ENCODE data around the gene EPHB3.

The EPHB3 gene

DNA sequence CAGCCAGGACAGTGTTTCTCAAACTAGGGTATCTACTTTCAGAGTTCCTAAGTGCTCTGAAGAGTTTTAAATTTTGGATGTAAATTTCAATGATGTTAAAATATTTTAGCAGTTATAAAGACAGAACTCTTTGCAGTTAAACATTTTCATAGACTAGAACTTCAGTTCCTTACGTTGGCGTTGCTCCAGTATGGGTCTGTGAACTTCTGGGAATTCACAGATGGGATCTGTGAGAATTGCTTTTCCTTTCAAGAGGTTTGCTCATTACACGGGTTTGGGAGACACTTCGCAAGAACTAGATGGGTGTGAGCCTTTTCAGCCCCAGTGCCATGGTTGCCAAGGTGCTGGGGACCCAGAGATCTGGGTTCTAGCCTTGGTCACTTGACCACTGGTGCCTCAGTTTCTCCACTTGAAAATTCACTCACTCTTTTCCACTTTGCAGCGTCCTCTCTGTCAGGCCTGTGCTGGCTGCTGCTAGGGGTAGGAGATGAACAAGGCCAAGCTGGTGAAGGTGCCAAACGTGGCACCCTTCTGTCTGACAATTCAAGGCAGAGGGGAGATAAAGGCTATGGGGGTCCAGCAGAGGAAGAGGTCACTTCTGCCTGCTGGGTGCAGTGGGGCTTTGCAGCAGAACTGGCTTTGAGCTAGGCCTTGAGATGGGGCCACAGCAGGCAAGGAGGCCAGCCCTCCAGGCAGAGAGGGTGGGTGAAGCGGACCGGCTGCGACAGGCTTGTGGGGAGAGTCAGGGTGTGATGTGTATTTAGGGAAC, 48.1 kb downstream of the EPHB3 start:
- Histone ChIP-seq H3K36me3 (ENCODE audit: insufficient read depth, low read length) (no peaks in the 10 kb centered on the region), H3K9me3 (ENCODE audit: low read length) (no peaks in the 10 kb centered on the region), H3K27ac (ENCODE audit: low read depth, low read length, poor library complexity, severe bottlenecking) (no peak overlapping the region), H3K9me2 (ENCODE audit: low read depth, low read length) (no peaks in the 10 kb centered on the region), H3K4me3 (ENCODE audit: low read depth, low read length, poor library complexity, severe bottlenecking) (no peak overlapping the region), H2AFZ (ENCODE audit: low read length) (no peak overlapping the region), H3K79me2 (ENCODE audit: insufficient read depth, low read length) (no peaks in the 10 kb centered on the region), H3K4me1 (ENCODE audit: insufficient read depth, low read length, severe bottlenecking) (no peaks in the 10 kb centered on the region), H3K4me2 (ENCODE audit: low read length) (no peak overlapping the region), H3F3A (ENCODE audit: insufficient read depth, low read length) (no peaks in the 10 kb centered on the region), H3K9ac (ENCODE audit: low read length) (no peak overlapping the region), H4K20me1 (ENCODE audit: insufficient read depth, low read length) (no peaks in the 10 kb centered on the region), H3K27me3 (ENCODE audit: insufficient read depth, low read length) (0 out of 2 replicates have a peak, but pooled peaks cover 7% of the 10 kb centered on the region)
- no peak for TF ChIP-seq EZH2 (IDR thresholded peaks at IDR 0.05; ENCODE audit: borderline replicate concordance, low read length)
- TF ChIP-seq, protein P1, sequence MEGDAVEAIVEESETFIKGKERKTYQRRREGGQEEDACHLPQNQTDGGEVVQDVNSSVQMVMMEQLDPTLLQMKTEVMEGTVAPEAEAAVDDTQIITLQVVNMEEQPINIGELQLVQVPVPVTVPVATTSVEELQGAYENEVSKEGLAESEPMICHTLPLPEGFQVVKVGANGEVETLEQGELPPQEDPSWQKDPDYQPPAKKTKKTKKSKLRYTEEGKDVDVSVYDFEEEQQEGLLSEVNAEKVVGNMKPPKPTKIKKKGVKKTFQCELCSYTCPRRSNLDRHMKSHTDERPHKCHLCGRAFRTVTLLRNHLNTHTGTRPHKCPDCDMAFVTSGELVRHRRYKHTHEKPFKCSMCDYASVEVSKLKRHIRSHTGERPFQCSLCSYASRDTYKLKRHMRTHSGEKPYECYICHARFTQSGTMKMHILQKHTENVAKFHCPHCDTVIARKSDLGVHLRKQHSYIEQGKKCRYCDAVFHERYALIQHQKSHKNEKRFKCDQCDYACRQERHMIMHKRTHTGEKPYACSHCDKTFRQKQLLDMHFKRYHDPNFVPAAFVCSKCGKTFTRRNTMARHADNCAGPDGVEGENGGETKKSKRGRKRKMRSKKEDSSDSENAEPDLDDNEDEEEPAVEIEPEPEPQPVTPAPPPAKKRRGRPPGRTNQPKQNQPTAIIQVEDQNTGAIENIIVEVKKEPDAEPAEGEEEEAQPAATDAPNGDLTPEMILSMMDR (IDR thresholded peaks at IDR 0.05; ENCODE audit: low read length) = no peak

- no peak overlapping the region for H3K4me2 ChIP-seq (ENCODE audit: low read length)
- 0 out of 2 replicates have a peak, but pooled peaks cover under 1% of the 10 kb centered on the region for H3K27me3 ChIP-seq (ENCODE audit: insufficient read depth, low read length)
- TF ChIP-seq, protein P1 (IDR thresholded peaks at IDR 0.05; ENCODE audit: low read length) = no peak
- TF ChIP-seq EZH2 (IDR thresholded peaks at IDR 0.05; ENCODE audit: borderline replicate concordance, low read length) = no peak
Measured at GRCh38 chr3:184610245-184610871, 48.8 kb downstream of the EPHB3 start.

GRCh38 chr3:184611607-184612281, 50.2 kb downstream of the EPHB3 start:
- no peak for TF ChIP-seq EZH2 (IDR thresholded peaks at IDR 0.05; ENCODE audit: borderline replicate concordance, low read length)
- TF ChIP-seq, protein P1 (IDR thresholded peaks at IDR 0.05; ENCODE audit: low read length) = no peak
- no peak overlapping the region for H2AFZ ChIP-seq (ENCODE audit: low read length)
- no peaks in the 10 kb centered on the region for H3K79me2 ChIP-seq (ENCODE audit: insufficient read depth, low read length)
- H3K36me3 ChIP-seq (ENCODE audit: insufficient read depth, low read length) = no peaks in the 10 kb centered on the region
- no peaks in the 10 kb centered on the region for H4K20me1 ChIP-seq (ENCODE audit: insufficient read depth, low read length)
- no peaks in the 10 kb centered on the region for H3K9me3 ChIP-seq (ENCODE audit: low read length)
- no peaks in the 10 kb centered on the region for H3F3A ChIP-seq (ENCODE audit: insufficient read depth, low read length)
- H3K9me2 ChIP-seq (ENCODE audit: low read depth, low read length) = no peaks in the 10 kb centered on the region
- no peak overlapping the region for H3K4me3 ChIP-seq (ENCODE audit: low read depth, low read length, poor library complexity, severe bottlenecking)
- H3K4me2 ChIP-seq (ENCODE audit: low read length) = no peak overlapping the region
- no peak overlapping the region for H3K27ac ChIP-seq (ENCODE audit: low read depth, low read length, poor library complexity, severe bottlenecking)
- no peaks in the 10 kb centered on the region for H3K4me1 ChIP-seq (ENCODE audit: insufficient read depth, low read length, severe bottlenecking)
- no peaks in the 10 kb centered on the region for H3K27me3 ChIP-seq (ENCODE audit: insufficient read depth, low read length)
- H3K9ac ChIP-seq (ENCODE audit: low read length) = no peak overlapping the region

More at GRCh38 chr3:184610245-184610871, 48.8 kb downstream of the EPHB3 start:
- no peak overlapping the region for H2AFZ ChIP-seq (ENCODE audit: low read length)
- no peak overlapping the region for H3K27ac ChIP-seq (ENCODE audit: low read depth, low read length, poor library complexity, severe bottlenecking)
- H4K20me1 ChIP-seq (ENCODE audit: insufficient read depth, low read length) = no peaks in the 10 kb centered on the region
- no peaks in the 10 kb centered on the region for H3F3A ChIP-seq (ENCODE audit: insufficient read depth, low read length)
- no peaks in the 10 kb centered on the region for H3K79me2 ChIP-seq (ENCODE audit: insufficient read depth, low read length)
- H3K4me3 ChIP-seq (ENCODE audit: low read depth, low read length, poor library complexity, severe bottlenecking) = no peak overlapping the region
- H3K9me3 ChIP-seq (ENCODE audit: low read length) = no peaks in the 10 kb centered on the region
- H3K9ac ChIP-seq (ENCODE audit: low read length) = no peak overlapping the region
- no peaks in the 10 kb centered on the region for H3K36me3 ChIP-seq (ENCODE audit: insufficient read depth, low read length)
- no peaks in the 10 kb centered on the region for H3K4me1 ChIP-seq (ENCODE audit: insufficient read depth, low read length, severe bottlenecking)
- no peaks in the 10 kb centered on the region for H3K9me2 ChIP-seq (ENCODE audit: low read depth, low read length)

Data from OCI-LY1 (cell line).